ENCODE data around the gene BCCIP.

BCCIP gene

DNA sequence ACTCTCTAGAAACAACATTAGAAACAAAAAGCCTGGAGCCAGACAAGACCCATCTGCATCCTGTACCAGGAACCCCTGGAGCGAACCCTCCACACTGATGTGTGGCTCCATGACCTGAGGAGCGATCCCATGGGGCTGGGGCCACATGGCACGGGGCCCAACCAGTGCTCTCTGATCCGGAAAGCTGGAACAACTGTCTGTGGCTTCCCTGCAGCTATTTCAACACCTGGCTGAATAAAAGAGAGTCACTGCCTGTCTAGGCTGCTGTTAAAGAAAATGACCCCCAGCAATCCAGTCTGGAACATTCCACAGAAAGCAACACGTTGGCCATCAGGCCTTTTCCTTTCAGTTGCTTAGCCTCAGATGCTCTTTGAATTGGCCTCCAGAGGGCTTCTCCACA, 21.2 kb upstream of the BCCIP start:
- no peaks in the 10 kb centered on the region for H3K79me2 ChIP-seq (ENCODE audit: control insufficient read depth, low read length)
- peaks cover 18% of the 10 kb centered on the region for H3K36me3 ChIP-seq (ENCODE audit: control insufficient read depth, low read length)
- no peak for TF ChIP-seq EZH2phosphoT487 (IDR thresholded peaks at IDR 0.05; ENCODE audit: borderline replicate concordance, low read length)
- TF ChIP-seq, protein P1, sequence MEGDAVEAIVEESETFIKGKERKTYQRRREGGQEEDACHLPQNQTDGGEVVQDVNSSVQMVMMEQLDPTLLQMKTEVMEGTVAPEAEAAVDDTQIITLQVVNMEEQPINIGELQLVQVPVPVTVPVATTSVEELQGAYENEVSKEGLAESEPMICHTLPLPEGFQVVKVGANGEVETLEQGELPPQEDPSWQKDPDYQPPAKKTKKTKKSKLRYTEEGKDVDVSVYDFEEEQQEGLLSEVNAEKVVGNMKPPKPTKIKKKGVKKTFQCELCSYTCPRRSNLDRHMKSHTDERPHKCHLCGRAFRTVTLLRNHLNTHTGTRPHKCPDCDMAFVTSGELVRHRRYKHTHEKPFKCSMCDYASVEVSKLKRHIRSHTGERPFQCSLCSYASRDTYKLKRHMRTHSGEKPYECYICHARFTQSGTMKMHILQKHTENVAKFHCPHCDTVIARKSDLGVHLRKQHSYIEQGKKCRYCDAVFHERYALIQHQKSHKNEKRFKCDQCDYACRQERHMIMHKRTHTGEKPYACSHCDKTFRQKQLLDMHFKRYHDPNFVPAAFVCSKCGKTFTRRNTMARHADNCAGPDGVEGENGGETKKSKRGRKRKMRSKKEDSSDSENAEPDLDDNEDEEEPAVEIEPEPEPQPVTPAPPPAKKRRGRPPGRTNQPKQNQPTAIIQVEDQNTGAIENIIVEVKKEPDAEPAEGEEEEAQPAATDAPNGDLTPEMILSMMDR (IDR thresholded peaks at IDR 0.05; ENCODE audit: low read depth, low read length, poor library complexity, severe bottlenecking): no peak
- H3K27ac ChIP-seq (ENCODE audit: low read depth, low read length): no peak overlapping the region
- no peaks in the 10 kb centered on the region for H3K9me3 ChIP-seq (ENCODE audit: control insufficient read depth, insufficient read depth, low read length)
- H3K4me2 ChIP-seq (ENCODE audit: low read length): no peak overlapping the region
- H3F3A ChIP-seq (ENCODE audit: control insufficient read depth, insufficient read depth): no peaks in the 10 kb centered on the region
- no peaks in the 10 kb centered on the region for H3K27me3 ChIP-seq (ENCODE audit: control insufficient read depth, low read length)
- no peaks in the 10 kb centered on the region for H3K4me1 ChIP-seq (ENCODE audit: control insufficient read depth, low read length)
- no peak overlapping the region for H3K4me3 ChIP-seq (ENCODE audit: low read length)
- H3K9me2 ChIP-seq (replicated peaks; ENCODE audit: control insufficient read depth, low read length): no peaks in the 10 kb centered on the region
- no peaks in the 10 kb centered on the region for H4K20me1 ChIP-seq (ENCODE audit: control insufficient read depth, insufficient read depth, low read depth, low read length)

DNA sequence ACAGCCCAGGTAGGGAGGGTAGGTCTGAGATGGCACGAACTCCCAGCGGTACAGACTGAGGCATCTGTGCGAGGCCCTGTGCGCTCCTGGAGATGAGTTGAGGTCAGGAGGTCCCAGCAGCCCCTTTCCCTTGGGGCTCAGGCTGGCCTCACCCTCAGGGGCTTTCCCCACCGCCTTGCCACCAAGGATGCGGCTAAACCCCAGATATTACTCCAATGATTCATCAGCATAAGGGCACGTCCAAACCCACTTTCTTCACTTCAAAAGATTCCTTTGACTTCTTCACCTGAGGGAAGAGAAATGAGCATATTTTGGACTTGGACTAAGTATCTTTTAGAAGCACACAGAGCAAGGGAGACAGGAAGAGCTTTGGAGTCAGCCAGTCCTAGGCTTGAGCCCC, 20.6 kb upstream of the BCCIP start:
- Histone ChIP-seq H3K9me3 (ENCODE audit: control insufficient read depth, insufficient read depth, low read length) (no peaks in the 10 kb centered on the region), H3K27ac (ENCODE audit: low read depth, low read length) (no peak overlapping the region), H3K27me3 (ENCODE audit: control insufficient read depth, low read length) (no peaks in the 10 kb centered on the region), H3K79me2 (ENCODE audit: control insufficient read depth, low read length) (no peaks in the 10 kb centered on the region), H3K4me3 (ENCODE audit: low read length) (no peak overlapping the region), H4K20me1 (ENCODE audit: control insufficient read depth, insufficient read depth, low read depth, low read length) (no peaks in the 10 kb centered on the region), H3F3A (ENCODE audit: control insufficient read depth, insufficient read depth) (no peaks in the 10 kb centered on the region), H3K4me1 (ENCODE audit: control insufficient read depth, low read length) (no peaks in the 10 kb centered on the region), H3K9me2 (replicated peaks; ENCODE audit: control insufficient read depth, low read length) (no peaks in the 10 kb centered on the region), H3K4me2 (ENCODE audit: low read length) (no peak overlapping the region), H3K36me3 (ENCODE audit: control insufficient read depth, low read length) (peaks cover 20% of the 10 kb centered on the region)
- no peak for TF ChIP-seq EZH2phosphoT487 (IDR thresholded peaks at IDR 0.05; ENCODE audit: borderline replicate concordance, low read length)
- TF ChIP-seq, protein P1 (IDR thresholded peaks at IDR 0.05; ENCODE audit: low read depth, low read length, poor library complexity, severe bottlenecking): no peak

DNA sequence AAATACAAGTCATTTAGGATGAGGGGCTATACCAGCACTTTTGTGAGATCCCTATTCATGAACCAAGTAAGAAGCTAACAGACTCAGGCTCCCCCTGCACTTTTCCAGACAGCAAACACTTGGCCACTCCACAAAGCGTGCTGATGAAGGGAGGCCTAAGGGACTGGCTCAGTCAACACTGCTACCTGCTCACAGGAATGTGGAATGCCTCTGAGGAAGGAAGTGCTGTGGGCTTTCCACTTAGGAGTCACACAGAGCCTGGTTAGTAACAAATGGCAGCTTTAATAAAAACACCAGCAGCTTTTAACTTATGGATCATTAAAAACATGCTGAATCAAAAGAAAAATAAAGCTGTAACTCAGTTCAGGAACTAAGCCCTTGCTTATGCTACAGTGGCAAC, 15.3 kb upstream of the BCCIP start:
- H3K27ac ChIP-seq (ENCODE audit: low read depth, low read length): no peak overlapping the region

More for the DNA sequence above, 15.3 kb upstream of the BCCIP start:
- Histone ChIP-seq H3K9me3 (ENCODE audit: control insufficient read depth, insufficient read depth, low read length) (no peaks in the 10 kb centered on the region), H3K4me1 (ENCODE audit: control insufficient read depth, low read length) (no peaks in the 10 kb centered on the region), H3F3A (ENCODE audit: control insufficient read depth, insufficient read depth) (no peaks in the 10 kb centered on the region), H3K79me2 (ENCODE audit: control insufficient read depth, low read length) (no peaks in the 10 kb centered on the region), H4K20me1 (ENCODE audit: control insufficient read depth, insufficient read depth, low read depth, low read length) (no peaks in the 10 kb centered on the region), H3K36me3 (ENCODE audit: control insufficient read depth, low read length) (peaks cover 42% of the 10 kb centered on the region), H3K4me3 (ENCODE audit: low read length) (no peak overlapping the region), H3K4me2 (ENCODE audit: low read length) (no peak overlapping the region), H3K27me3 (ENCODE audit: control insufficient read depth, low read length) (no peaks in the 10 kb centered on the region), H3K9me2 (replicated peaks; ENCODE audit: control insufficient read depth, low read length) (no peaks in the 10 kb centered on the region)
- TF ChIP-seq, protein P1 (IDR thresholded peaks at IDR 0.05; ENCODE audit: low read depth, low read length, poor library complexity, severe bottlenecking): no peak
- no peak for TF ChIP-seq EZH2phosphoT487 (IDR thresholded peaks at IDR 0.05; ENCODE audit: borderline replicate concordance, low read length)

Data from DOHH2 (cell line).